ENCODE data around the gene TTLL7. TPM values are rescaled to one million over a fixed set of nuclear protein-coding genes. Genes with fewer than 3 reads are reported as not detected.

TTLL7 gene
- total RNA-seq, 1 experiment from 2014 or later: 7.9 TPM

DNA sequence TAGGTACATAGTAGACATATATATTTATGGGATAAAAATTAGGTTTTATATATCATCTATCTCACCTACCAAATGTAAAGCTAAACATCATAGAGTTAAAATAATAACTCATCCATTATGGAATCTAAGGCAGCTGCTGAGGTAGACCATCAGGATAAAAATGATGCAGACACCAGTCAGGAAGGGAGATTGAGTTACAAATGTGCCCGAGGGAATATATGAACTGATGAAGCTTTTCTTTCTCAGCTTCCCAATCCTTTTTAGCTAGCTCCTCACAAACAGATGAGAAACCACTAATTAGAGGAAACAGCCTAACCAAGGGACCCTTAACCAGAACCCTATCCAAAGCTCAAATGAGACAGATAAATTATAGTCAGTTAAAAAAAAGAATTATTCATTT lies 20.9 kb downstream of the TTLL7 start (continued):
- no peak for TF ChIP-seq FOXP1 (CRISPR knock-in tag; IDR thresholded peaks at IDR 0.05; ENCODE audit: borderline replicate concordance)
- TF ChIP-seq OVOL2 (CRISPR knock-in tag; IDR thresholded peaks at IDR 0.05; ENCODE audit: borderline replicate concordance): no peak
- no peak for TF ChIP-seq MYBL2 (CRISPR knock-in tag; IDR thresholded peaks at IDR 0.05)
- TF ChIP-seq, protein P1, sequence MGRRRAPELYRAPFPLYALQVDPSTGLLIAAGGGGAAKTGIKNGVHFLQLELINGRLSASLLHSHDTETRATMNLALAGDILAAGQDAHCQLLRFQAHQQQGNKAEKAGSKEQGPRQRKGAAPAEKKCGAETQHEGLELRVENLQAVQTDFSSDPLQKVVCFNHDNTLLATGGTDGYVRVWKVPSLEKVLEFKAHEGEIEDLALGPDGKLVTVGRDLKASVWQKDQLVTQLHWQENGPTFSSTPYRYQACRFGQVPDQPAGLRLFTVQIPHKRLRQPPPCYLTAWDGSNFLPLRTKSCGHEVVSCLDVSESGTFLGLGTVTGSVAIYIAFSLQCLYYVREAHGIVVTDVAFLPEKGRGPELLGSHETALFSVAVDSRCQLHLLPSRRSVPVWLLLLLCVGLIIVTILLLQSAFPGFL (CRISPR knock-in tag; IDR thresholded peaks at IDR 0.05; ENCODE audit: borderline replicate concordance): no peak
- no peak for TF ChIP-seq ZNF423 (CRISPR knock-in tag; IDR thresholded peaks at IDR 0.05)
- TF ChIP-seq, protein P2, sequence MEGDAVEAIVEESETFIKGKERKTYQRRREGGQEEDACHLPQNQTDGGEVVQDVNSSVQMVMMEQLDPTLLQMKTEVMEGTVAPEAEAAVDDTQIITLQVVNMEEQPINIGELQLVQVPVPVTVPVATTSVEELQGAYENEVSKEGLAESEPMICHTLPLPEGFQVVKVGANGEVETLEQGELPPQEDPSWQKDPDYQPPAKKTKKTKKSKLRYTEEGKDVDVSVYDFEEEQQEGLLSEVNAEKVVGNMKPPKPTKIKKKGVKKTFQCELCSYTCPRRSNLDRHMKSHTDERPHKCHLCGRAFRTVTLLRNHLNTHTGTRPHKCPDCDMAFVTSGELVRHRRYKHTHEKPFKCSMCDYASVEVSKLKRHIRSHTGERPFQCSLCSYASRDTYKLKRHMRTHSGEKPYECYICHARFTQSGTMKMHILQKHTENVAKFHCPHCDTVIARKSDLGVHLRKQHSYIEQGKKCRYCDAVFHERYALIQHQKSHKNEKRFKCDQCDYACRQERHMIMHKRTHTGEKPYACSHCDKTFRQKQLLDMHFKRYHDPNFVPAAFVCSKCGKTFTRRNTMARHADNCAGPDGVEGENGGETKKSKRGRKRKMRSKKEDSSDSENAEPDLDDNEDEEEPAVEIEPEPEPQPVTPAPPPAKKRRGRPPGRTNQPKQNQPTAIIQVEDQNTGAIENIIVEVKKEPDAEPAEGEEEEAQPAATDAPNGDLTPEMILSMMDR (IDR thresholded peaks at IDR 0.05): no peak
- no peak for TF ChIP-seq ZNF671 (CRISPR knock-in tag; IDR thresholded peaks at IDR 0.05)
- TF ChIP-seq, protein P3, sequence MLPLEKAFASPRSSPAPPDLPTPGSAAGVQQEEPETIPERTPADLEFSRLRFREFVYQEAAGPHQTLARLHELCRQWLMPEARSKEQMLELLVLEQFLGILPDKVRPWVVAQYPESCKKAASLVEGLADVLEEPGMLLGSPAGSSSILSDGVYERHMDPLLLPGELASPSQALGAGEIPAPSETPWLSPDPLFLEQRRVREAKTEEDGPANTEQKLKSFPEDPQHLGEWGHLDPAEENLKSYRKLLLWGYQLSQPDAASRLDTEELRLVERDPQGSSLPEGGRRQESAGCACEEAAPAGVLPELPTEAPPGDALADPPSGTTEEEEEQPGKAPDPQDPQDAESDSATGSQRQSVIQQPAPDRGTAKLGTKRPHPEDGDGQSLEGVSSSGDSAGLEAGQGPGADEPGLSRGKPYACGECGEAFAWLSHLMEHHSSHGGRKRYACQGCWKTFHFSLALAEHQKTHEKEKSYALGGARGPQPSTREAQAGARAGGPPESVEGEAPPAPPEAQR (CRISPR knock-in tag; IDR thresholded peaks at IDR 0.05): no peak
- TF ChIP-seq, protein P4, sequence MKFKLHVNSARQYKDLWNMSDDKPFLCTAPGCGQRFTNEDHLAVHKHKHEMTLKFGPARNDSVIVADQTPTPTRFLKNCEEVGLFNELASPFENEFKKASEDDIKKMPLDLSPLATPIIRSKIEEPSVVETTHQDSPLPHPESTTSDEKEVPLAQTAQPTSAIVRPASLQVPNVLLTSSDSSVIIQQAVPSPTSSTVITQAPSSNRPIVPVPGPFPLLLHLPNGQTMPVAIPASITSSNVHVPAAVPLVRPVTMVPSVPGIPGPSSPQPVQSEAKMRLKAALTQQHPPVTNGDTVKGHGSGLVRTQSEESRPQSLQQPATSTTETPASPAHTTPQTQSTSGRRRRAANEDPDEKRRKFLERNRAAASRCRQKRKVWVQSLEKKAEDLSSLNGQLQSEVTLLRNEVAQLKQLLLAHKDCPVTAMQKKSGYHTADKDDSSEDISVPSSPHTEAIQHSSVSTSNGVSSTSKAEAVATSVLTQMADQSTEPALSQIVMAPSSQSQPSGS (CRISPR knock-in tag; IDR thresholded peaks at IDR 0.05; ENCODE audit: borderline replicate concordance, low read depth): no peak
- TF ChIP-seq, protein P5, sequence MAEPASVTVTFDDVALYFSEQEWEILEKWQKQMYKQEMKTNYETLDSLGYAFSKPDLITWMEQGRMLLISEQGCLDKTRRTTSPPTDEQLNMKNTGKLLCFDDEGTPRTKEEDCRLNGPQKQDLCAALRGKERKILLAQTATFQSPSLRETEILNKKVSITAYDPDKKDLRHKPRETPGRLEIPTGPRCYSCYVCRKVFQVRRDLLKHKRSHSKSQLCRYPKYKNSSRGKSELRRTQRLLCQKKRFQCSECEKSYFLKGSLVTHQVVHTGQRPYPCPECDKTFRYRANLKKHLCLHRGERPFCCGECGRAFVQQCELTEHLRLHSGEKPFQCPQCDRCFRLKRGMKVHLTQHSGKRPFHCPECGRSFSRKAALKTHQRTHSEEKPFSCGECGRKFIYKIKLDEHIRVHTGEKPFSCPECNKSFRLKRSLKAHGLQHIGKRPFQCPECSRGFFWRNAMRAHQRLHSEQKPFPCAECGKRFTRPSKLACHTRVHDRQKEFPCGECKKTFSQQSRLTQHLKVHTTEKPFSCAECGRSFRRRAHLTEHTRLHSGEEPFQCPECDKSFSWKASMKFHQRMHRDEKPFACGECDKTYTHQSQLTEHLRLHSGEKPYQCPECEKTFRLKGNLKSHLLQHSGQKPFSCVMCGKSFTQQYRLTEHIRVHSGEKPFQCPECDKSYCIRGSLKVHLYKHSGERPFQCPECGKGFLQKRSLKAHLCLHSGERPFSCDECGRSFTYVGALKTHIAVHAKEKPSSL (CRISPR knock-in tag; conservative IDR thresholded peaks at IDR 0.05): no peak
- TF ChIP-seq ZNF138 (CRISPR knock-in tag; conservative IDR thresholded peaks at IDR 0.05): no peak
- TF ChIP-seq ZNF317 (CRISPR knock-in tag; IDR thresholded peaks at IDR 0.05; ENCODE audit: borderline replicate concordance, low read depth): no peak

DNA sequence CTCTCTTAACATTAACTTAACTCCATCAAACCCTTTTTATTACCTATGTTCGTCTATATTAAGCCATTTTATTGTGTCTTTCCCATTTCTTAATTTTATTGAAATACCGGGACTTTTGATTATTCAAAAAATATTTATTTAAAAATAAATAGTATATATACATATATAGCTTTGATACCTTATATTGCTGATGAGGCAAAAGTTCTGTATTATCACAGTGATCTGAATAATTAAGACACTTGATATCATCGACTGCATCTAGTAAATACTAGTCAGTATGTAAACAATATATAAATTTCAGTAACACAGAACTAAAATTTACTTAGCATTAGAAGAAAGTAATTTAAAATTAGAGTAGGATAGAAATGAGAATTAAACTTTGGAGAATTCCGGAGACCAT lies 22.0 kb downstream of the TTLL7 start:
- CTCF ChIA-PET: interaction anchor here (1.2 kb wide), 1 partner anchor 115 kb away, joined by 3 read pairs; no protein-coding TSS in a partner anchor
- H3K27me3 Mint-ChIP-seq (ENCODE audit: low read depth): no peaks in the 10 kb centered on the region
- DNase-seq (ENCODE audit: low spot score) (no peak), ATAC-seq (no peak)
- no peaks in the 10 kb centered on the region for H3K36me3 Mint-ChIP-seq
- no peak overlapping the region for H3K4me3 Mint-ChIP-seq
- H3K4me1 Mint-ChIP-seq: no peaks in the 10 kb centered on the region
- H3K27ac Mint-ChIP-seq: no peak overlapping the region
- peaks cover 1% of the 10 kb centered on the region; the same call in 1 of the 2 replicates for H3K9me3 Mint-ChIP-seq
- POLR2A ChIA-PET: no interaction called here
- TF ChIP-seq, protein P6, sequence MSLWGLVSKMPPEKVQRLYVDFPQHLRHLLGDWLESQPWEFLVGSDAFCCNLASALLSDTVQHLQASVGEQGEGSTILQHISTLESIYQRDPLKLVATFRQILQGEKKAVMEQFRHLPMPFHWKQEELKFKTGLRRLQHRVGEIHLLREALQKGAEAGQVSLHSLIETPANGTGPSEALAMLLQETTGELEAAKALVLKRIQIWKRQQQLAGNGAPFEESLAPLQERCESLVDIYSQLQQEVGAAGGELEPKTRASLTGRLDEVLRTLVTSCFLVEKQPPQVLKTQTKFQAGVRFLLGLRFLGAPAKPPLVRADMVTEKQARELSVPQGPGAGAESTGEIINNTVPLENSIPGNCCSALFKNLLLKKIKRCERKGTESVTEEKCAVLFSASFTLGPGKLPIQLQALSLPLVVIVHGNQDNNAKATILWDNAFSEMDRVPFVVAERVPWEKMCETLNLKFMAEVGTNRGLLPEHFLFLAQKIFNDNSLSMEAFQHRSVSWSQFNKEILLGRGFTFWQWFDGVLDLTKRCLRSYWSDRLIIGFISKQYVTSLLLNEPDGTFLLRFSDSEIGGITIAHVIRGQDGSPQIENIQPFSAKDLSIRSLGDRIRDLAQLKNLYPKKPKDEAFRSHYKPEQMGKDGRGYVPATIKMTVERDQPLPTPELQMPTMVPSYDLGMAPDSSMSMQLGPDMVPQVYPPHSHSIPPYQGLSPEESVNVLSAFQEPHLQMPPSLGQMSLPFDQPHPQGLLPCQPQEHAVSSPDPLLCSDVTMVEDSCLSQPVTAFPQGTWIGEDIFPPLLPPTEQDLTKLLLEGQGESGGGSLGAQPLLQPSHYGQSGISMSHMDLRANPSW (CRISPR knock-in tag; conservative IDR thresholded peaks at IDR 0.05; ENCODE audit: low read depth): no peak
- TF ChIP-seq, protein P7, sequence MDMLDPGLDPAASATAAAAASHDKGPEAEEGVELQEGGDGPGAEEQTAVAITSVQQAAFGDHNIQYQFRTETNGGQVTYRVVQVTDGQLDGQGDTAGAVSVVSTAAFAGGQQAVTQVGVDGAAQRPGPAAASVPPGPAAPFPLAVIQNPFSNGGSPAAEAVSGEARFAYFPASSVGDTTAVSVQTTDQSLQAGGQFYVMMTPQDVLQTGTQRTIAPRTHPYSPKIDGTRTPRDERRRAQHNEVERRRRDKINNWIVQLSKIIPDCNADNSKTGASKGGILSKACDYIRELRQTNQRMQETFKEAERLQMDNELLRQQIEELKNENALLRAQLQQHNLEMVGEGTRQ (CRISPR knock-in tag; IDR thresholded peaks at IDR 0.05): no peak
- TF ChIP-seq PRRX2 (CRISPR knock-in tag; IDR thresholded peaks at IDR 0.05) (no peak), ZNF423 (CRISPR knock-in tag; IDR thresholded peaks at IDR 0.05) (no peak), NR3C1 (CRISPR knock-in tag; conservative IDR thresholded peaks at IDR 0.05; ENCODE audit: low read depth) (no peak), FOXJ3 (CRISPR knock-in tag; IDR thresholded peaks at IDR 0.05; ENCODE audit: borderline replicate concordance) (no peak), FOXK1 (CRISPR knock-in tag; IDR thresholded peaks at IDR 0.05) (no peak)
- TF ChIP-seq, protein P3 (CRISPR knock-in tag; IDR thresholded peaks at IDR 0.05): no peak

Data from WTC11 (cell line).